Left lung (tissue), 10 donors: ENCODE results near the gene PLAAT4. TPM values are rescaled to one million over a fixed set of nuclear protein-coding genes. Genes with fewer than 3 reads are reported as not detected.

Experiments
- ATAC-seq: fragments of 200-7000 bp; cut with Tn5 transposase; one replicate; pipeline ENCODE4 v1.9.1; 2020; ENCODE audit warnings: moderate library complexity
- DNase-seq, 4 donors: peaks; one replicate each; pipeline ENCODE4 v3.0.0-alpha.2; 2013 to 2020
- H3K27ac ChIP-seq, 2 donors: fragments of 200-600 bp; sonication (generic) in 1 of 2; one replicate each; pipeline versions ENCODE4 v1.5.0 to v1.8.0; 2020 to 2021
- H3K27me3 ChIP-seq, 2 donors: fragments of 200-600 bp; sonication (generic) in 1 of 2; one replicate each; pipeline versions ENCODE4 v1.5.0 to v1.8.0; 2020 to 2021
- H3K36me3 ChIP-seq, 2 donors: fragments of 200-600 bp; sonication (generic) in 1 of 2; one replicate each; pipeline versions ENCODE4 v1.5.0 to v1.8.0; 2020 to 2021
- H3K4me1 ChIP-seq, 2 donors: fragments of 200-600 bp; one replicate each; pipeline ENCODE4 v1.8.0; 2021
- H3K4me3 ChIP-seq, 2 donors: fragments of 200-600 bp; sonication (generic) in 1 of 2; one replicate each; pipeline versions ENCODE4 v1.5.0 to v1.8.0; 2020 to 2021; ENCODE audit warnings: mild to moderate bottlenecking in 1 of 2
- H3K9me3 ChIP-seq, 2 donors: fragments of 200-600 bp; sonication (generic) in 1 of 2; one replicate each; pipeline versions ENCODE4 v1.5.0 to v1.8.0; 2020 to 2021
- intact Hi-C, 2 donors: fragments of 100-400 bp; cut with DNase I; formaldehyde crosslinking; loops; one replicate each; pipeline versions ENCODE4 v1.11.2 to v1.14.2; 2022
- polyA plus RNA-seq, 6 donors: library from polyadenylated mRNA; unstranded; fragments of 120-200 nt; gene quantifications; one replicate each; pipeline ENCODE4 v1.2.1, GENCODE V29; 2013; ENCODE audit not compliant: insufficient read length in 6 of 6
- total RNA-seq, 2 donors: library from RNA; stranded (reverse); fragmentation: NEBNext Ultra II Directional; extraction: Animal tissue kit (Norgen Biotek cat#: 25700); gene quantifications; one replicate each; pipeline ENCODE4 v1.2.1, GENCODE V29; 2021
- TF ChIP-seq, protein P1 (sequence below), 2 donors: fragments of 200-600 bp; sonication (generic) in 1 of 2; IDR thresholded peaks; one replicate each; pipeline versions ENCODE4 v1.5.0 to v1.8.0; 2021; ENCODE audit warnings: antibody characterized with exemption in 2 of 2
- donor health status: DM: no; HTN: yes; CAD: no.
- donor health status: DM: no; HTN: no; CAD: no.

PLAAT4 gene
- total and polyA plus RNA-seq, 8 donors, result 6.5 to 217 (median 8.6) TPM

GRCh38 chr11:63595296-63595695, 58.7 kb downstream of the PLAAT4 start:
- TF ChIP-seq, protein P1, sequence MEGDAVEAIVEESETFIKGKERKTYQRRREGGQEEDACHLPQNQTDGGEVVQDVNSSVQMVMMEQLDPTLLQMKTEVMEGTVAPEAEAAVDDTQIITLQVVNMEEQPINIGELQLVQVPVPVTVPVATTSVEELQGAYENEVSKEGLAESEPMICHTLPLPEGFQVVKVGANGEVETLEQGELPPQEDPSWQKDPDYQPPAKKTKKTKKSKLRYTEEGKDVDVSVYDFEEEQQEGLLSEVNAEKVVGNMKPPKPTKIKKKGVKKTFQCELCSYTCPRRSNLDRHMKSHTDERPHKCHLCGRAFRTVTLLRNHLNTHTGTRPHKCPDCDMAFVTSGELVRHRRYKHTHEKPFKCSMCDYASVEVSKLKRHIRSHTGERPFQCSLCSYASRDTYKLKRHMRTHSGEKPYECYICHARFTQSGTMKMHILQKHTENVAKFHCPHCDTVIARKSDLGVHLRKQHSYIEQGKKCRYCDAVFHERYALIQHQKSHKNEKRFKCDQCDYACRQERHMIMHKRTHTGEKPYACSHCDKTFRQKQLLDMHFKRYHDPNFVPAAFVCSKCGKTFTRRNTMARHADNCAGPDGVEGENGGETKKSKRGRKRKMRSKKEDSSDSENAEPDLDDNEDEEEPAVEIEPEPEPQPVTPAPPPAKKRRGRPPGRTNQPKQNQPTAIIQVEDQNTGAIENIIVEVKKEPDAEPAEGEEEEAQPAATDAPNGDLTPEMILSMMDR (IDR thresholded peaks at IDR 0.05), result no peak
- no peak overlapping the region for H3K27ac ChIP-seq
- no peak for ATAC-seq
- H3K9me3 ChIP-seq, result no peaks in the 10 kb centered on the region
- H3K4me3 ChIP-seq, result no peak overlapping the region
- H3K4me1 ChIP-seq, result no peaks in the 10 kb centered on the region
- no peak for DNase-seq
- no peaks in the 10 kb centered on the region for H3K27me3 ChIP-seq
- intact Hi-C loops, result no loop called here
- H3K36me3 ChIP-seq, result peaks cover 0 to 39% of the 10 kb centered on the region in 2 donors

Other genes starting within 250 kb of the PLAAT4 start
- not detected for gene SLC22A9, start 167.0 kb upstream of the PLAAT4 start, total RNA-seq
- gene SLC22A9, start 167.0 kb upstream of the PLAAT4 start, polyA plus RNA-seq, result under 1 TPM; 0.07 to 0.14 (median 0.09) TPM
- 1 to 10 TPM; 1.8 to 4.6 TPM for gene PLAAT5, start 45.6 kb upstream of the PLAAT4 start, total RNA-seq
- gene PLAAT5, start 45.6 kb upstream of the PLAAT4 start, polyA plus RNA-seq, result 1 to 10 TPM in 2 of 6 donors, under 1 TPM in 4; 0.49 to 1.3 (median 0.98) TPM
- gene LGALS12, start 30.7 kb upstream of the PLAAT4 start, total RNA-seq, result under 1 TPM; 0.20 to 0.86 TPM
- under 1 TPM; 0.15 to 0.62 (median 0.27) TPM for gene LGALS12, start 30.7 kb upstream of the PLAAT4 start, polyA plus RNA-seq
- 1 to 10 TPM; 5.0 to 6.0 TPM for gene PLAAT2, start 26.6 kb downstream of the PLAAT4 start, total RNA-seq
- gene PLAAT2, start 26.6 kb downstream of the PLAAT4 start, polyA plus RNA-seq, result not detected
- 10 to 100 TPM; 74.2 to 86.4 TPM for gene PLAAT3, start 77.6 kb downstream of the PLAAT4 start, total RNA-seq
- 10 to 100 TPM in 1 of 6 donors, 1 to 10 TPM in 5; 6.0 to 12.2 (median 8.4) TPM for gene PLAAT3, start 77.6 kb downstream of the PLAAT4 start, polyA plus RNA-seq
- gene ATL3, start 134.6 kb downstream of the PLAAT4 start, total RNA-seq, result 10 to 100 TPM; 76.1 to 98.2 TPM
- gene ATL3, start 134.6 kb downstream of the PLAAT4 start, polyA plus RNA-seq, result 10 to 100 TPM; 16.1 to 20.9 (median 19.5) TPM
- 100 to 1,000 TPM; 121 to 145 TPM for gene RTN3, start 144.7 kb downstream of the PLAAT4 start, total RNA-seq
- 100 to 1,000 TPM in 5 of 6 donors, 10 to 100 TPM in 1; 95.3 to 123 (median 110) TPM for gene RTN3, start 144.7 kb downstream of the PLAAT4 start, polyA plus RNA-seq
- gene ZFTA, start 232.0 kb downstream of the PLAAT4 start, total RNA-seq, result 10 to 100 TPM in 1 of 2 donors, 1 to 10 TPM in 1; 9.2 to 14.0 TPM
- gene ZFTA, start 232.0 kb downstream of the PLAAT4 start, polyA plus RNA-seq, result 10 to 100 TPM; 28.7 to 40.0 (median 36.3) TPM